ENCODE measurements around the gene RANBP17.
"Not testable (repeated sequence)": the region's sequence is repeated elsewhere in the genome, so short reads cannot be mapped to it uniquely, and the experiment has no call there.

The RANBP17 gene

DNA sequence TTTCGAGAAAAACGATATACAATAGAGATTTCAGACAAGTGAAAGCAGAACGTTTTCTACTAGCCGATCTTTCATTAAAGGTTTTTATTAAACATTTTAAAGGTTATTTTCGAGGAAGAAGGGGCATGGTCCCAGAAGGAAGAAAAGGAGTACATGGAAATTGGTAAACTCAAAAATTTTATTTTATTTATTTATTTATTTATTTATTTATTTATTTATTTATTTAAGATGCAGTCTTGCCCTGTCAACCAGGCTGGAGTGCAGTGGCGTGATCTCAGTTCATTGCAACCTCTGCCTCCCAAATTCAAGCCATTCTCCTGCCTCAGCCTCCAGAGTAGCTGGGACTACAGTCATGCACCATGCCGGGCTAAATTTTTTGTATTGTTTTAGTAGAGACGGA, 77.4 kb downstream of the RANBP17 start:
- TF ChIP-seq, protein P1, sequence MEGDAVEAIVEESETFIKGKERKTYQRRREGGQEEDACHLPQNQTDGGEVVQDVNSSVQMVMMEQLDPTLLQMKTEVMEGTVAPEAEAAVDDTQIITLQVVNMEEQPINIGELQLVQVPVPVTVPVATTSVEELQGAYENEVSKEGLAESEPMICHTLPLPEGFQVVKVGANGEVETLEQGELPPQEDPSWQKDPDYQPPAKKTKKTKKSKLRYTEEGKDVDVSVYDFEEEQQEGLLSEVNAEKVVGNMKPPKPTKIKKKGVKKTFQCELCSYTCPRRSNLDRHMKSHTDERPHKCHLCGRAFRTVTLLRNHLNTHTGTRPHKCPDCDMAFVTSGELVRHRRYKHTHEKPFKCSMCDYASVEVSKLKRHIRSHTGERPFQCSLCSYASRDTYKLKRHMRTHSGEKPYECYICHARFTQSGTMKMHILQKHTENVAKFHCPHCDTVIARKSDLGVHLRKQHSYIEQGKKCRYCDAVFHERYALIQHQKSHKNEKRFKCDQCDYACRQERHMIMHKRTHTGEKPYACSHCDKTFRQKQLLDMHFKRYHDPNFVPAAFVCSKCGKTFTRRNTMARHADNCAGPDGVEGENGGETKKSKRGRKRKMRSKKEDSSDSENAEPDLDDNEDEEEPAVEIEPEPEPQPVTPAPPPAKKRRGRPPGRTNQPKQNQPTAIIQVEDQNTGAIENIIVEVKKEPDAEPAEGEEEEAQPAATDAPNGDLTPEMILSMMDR (IDR thresholded peaks at IDR 0.05; ENCODE audit: borderline replicate concordance, insufficient read depth, low read depth, low read length), result no peak
- no peak overlapping the region for H3K4me3 ChIP-seq (ENCODE audit: low read depth, low read length)

- no peak overlapping the region for H3K4me3 ChIP-seq (ENCODE audit: low read depth, low read length)
- TF ChIP-seq, protein P1 (IDR thresholded peaks at IDR 0.05; ENCODE audit: borderline replicate concordance, insufficient read depth, low read depth, low read length), result no peak
Measured at GRCh38 chr5:170941788-170942187, 80.0 kb downstream of the RANBP17 start.

- TF ChIP-seq, protein P1 (IDR thresholded peaks at IDR 0.05; ENCODE audit: borderline replicate concordance, insufficient read depth, low read depth, low read length), result no peak
- H3K4me3 ChIP-seq (ENCODE audit: low read depth, low read length), result no peak overlapping the region
Measured at GRCh38 chr5:170945275-170945674, 83.5 kb downstream of the RANBP17 start.

DNA sequence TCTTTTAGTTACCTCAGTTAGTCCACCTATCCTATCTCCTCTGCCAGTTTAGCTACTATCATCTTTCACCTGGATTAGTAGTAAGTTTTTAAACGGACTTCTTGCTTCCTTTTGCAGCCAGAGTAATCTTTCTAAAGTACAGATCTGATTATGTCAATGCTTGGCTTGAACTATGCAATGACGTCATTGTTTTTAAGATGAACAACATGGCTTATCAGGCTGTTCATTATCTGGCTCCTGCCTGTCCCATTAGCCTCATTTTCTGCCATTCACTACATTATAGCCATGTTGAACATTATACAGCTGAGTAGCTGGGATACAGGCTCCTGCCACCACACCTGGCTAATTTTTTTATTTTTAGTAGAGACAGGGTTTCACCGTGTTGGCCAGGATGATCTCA, 98.7 kb downstream of the RANBP17 start:
- H3K4me3 ChIP-seq (ENCODE audit: low read depth, low read length), result no peak overlapping the region
- TF ChIP-seq, protein P1 (IDR thresholded peaks at IDR 0.05; ENCODE audit: borderline replicate concordance, insufficient read depth, low read depth, low read length), result no peak

DNA sequence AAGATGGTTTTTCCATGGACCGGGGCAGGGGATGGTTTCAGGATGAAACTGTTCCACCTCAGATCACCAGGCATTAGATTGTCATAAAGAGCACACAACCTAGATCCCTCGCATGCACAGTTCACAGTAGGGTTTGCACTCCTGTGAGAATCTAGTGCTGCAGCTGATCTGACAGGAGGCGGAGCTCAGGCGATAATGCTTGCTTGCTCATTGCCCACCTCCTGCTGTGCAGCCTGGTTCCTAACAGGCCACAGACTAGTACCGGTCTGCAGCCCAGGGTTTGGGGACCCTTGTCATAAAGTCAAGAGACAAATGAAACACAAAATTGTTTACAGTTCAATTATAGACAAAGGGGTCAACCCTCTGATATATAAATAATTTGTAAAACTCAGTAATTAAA, 101.7 kb downstream of the RANBP17 start:
- TF ChIP-seq, protein P1 (IDR thresholded peaks at IDR 0.05; ENCODE audit: borderline replicate concordance, insufficient read depth, low read depth, low read length), result no peak
- H3K4me3 ChIP-seq (ENCODE audit: low read depth, low read length), result no peak overlapping the region

GRCh38 chr5:170974461-170974860, 112.6 kb downstream of the RANBP17 start:
- TF ChIP-seq, protein P1 (IDR thresholded peaks at IDR 0.05; ENCODE audit: borderline replicate concordance, insufficient read depth, low read depth, low read length), result no peak
- no peak overlapping the region for H3K4me3 ChIP-seq (ENCODE audit: low read depth, low read length)

GRCh38 chr5:170980261-170980660, 118.4 kb downstream of the RANBP17 start:
- H3K4me3 ChIP-seq (ENCODE audit: low read depth, low read length), result not testable (repeated sequence)

DNA sequence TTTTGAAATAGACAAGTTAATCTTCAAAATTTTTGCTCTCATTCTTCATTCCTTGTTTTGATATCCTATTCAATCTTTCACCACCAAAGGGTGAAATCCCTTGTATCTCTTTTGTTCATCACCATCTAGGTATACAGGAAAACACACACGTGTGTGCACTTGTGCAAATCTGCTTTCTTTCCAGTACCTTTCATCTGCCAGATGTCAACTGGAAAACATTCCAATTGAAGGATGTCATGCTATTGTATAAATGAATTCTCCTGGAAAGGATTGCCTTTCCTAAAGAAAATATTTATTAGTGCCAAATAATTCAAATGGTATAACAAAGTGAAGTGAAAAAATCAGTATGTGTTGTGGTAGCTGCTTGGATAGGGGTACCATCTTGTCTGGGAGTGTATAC, 123.7 kb downstream of the RANBP17 start:
- H3K4me3 ChIP-seq (ENCODE audit: low read depth, low read length), result no peak overlapping the region
- TF ChIP-seq, protein P1 (IDR thresholded peaks at IDR 0.05; ENCODE audit: borderline replicate concordance, insufficient read depth, low read depth, low read length), result no peak

All from GM12875 (cell line).